Colonic mucosa (tissue), 4 donors: ENCODE data around the gene PRAC1. TPM values are rescaled to one million over a fixed set of nuclear protein-coding genes. Genes with fewer than 3 reads are reported as not detected.

Source experiments
- DNase-seq: peaks from one replicate; pipeline ENCODE4 v3.0.0-alpha.2; 2020
- H3K27ac ChIP-seq: fragments of 200-600 bp; one replicate; pipeline ENCODE4 v1.8.0; 2021
- H3K27me3 ChIP-seq: fragments of 200-600 bp; one replicate; pipeline ENCODE4 v1.8.0; 2021
- H3K36me3 ChIP-seq: fragments of 200-600 bp; one replicate; pipeline ENCODE4 v1.8.0; 2021
- H3K4me1 ChIP-seq: fragments of 200-600 bp; one replicate; pipeline ENCODE4 v1.8.0; 2021; ENCODE audit warnings: mild to moderate bottlenecking
- H3K4me3 ChIP-seq: fragments of 200-600 bp; one replicate; pipeline ENCODE4 v1.8.0; 2021
- H3K9ac ChIP-seq, 2 donors: one replicate each; pipeline ENCODE4 v1.7.0; 2013; ENCODE audit warnings: control low read depth in 2 of 2, low read depth in 2 of 2, low read length in 2 of 2
- H3K9me3 ChIP-seq: fragments of 200-600 bp; one replicate; pipeline ENCODE4 v1.8.0; 2021
- CTCF ChIP-seq: fragments of 200-600 bp; IDR thresholded peaks from one replicate; pipeline ENCODE4 v1.8.0; 2022; ENCODE audit warnings: antibody characterized with exemption, mild to moderate bottlenecking
- intact Hi-C: fragments of 100-400 bp; cut with DNase I; formaldehyde crosslinking; loops from one replicate; pipeline ENCODE4 v1.14.1; 2022
- total RNA-seq, 2 donors: library from RNA; stranded (reverse); fragmentation: NEBNext Ultra II Directional in 1 of 2; extraction: Animal tissue kit (Norgen Biotek cat#: 25700) in 1 of 2; gene quantifications; one replicate each; pipeline ENCODE4 v1.2.1, GENCODE V29; 2021
- donor health status: healthy.
- donor health status: DM: no; HTN: no; CAD: no.
- donor health status: DM: no; HTN: no; CAD: no.

The PRAC1 gene
- total RNA-seq, 2 donors from 2014 or later, result 237 to 328 TPM

- H3K9ac ChIP-seq, result no peak overlapping the region
- DNase-seq, result peak; percentile 69
Measured at GRCh38 chr17:48735062-48735351, 12.7 kb upstream of the PRAC1 start.

DNA sequence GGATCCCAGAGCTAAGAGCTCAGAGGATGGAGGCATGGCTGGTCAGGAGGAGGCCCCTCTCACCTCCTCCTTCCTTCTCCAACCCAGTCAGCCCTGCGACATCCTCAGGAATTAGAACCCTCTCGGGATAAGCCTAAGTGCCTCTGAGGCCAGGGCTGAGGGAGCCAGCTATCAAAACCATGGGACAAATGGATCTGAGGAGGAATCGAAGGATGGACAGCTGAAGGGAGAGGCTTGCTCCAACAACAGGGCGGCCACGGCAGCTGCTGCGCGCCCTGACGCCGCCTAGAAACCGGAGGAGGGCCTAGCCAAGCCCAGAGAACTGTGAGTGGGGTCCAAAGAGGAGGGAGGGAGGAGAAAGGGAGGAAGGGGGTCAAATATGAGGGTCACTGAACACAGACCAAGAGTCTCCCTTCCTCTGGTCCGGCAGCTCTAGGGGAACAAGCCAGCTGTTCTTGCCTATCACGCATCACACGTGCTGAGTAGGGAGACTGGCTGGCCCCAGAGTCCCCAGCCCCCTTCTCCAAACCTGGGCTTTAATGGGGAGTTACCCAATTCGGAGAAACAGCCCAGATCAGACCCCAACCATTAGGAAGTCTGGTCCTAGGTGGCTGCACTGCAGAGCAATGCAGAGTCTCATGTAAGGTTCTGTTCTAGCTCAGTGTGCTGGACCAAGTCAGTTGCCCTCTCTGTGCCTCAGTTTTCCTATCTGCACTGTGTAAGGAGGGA is 12.2 kb upstream of the PRAC1 start:
- no peak for DNase-seq
- Histone ChIP-seq H3K27ac (no peak overlapping the region), H3K4me3 (no peak overlapping the region), H3K36me3 (no peaks in the 10 kb centered on the region), H3K9me3 (no peaks in the 10 kb centered on the region), H3K9ac (no peak overlapping the region), H3K4me1 (no peaks in the 10 kb centered on the region), H3K27me3 (peaks cover 35% of the 10 kb centered on the region)
- TF ChIP-seq CTCF, result no peak
- intact Hi-C loops, result no loop called here

More at GRCh38 chr17:48735062-48735351, 12.7 kb upstream of the PRAC1 start:
- intact Hi-C loops, result no loop called here
- Histone ChIP-seq H3K4me3 (no peak overlapping the region), H3K4me1 (no peaks in the 10 kb centered on the region), H3K27ac (no peak overlapping the region), H3K9me3 (no peaks in the 10 kb centered on the region), H3K36me3 (no peaks in the 10 kb centered on the region), H3K27me3 (peaks cover 39% of the 10 kb centered on the region)
- no peak for TF ChIP-seq CTCF

DNA sequence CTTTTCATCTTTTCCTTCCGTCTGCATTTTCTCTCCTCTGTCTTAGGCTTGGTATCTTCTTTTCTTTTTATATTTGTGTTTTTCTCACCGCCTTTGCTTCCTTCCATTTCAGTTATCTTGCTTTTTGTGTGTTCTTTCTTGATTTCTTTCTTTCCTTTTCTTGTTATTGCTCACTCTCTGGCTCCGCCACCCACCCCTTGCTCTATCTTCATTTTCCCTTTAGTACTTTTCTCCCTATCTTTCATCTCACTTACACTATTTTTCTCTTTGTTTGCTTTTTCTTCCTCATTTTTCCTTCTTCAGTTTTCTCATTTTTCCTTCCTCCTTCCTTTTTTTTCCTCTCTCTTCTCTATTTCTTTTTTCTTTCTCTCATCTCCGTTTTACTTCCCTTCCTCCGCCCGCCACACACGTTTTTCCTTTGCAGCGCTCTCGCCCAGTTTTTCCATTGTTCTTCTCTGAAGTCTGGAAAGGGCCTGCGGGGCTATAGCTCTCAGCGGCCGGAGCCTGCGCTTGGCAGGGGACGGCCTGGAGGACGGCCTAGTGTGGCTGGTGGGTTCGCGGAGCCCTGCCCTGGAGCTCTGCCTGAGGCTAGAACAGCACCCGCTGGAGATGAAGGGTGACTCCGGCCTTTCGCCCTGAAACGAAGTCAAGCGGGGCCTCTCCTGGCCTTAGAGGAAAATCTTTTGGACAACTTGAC is 11.5 kb upstream of the PRAC1 start:
- no peak for TF ChIP-seq CTCF
- intact Hi-C loops, result no loop called here
- Histone ChIP-seq H3K36me3 (no peaks in the 10 kb centered on the region), H3K9ac (no peak overlapping the region), H3K4me3 (no peak overlapping the region), H3K27ac (no peak overlapping the region), H3K4me1 (no peaks in the 10 kb centered on the region), H3K9me3 (no peaks in the 10 kb centered on the region), H3K27me3 (peaks cover 34% of the 10 kb centered on the region)
- DNase-seq, result no peak

GRCh38 chr17:48732688-48733629 is 10.6 kb upstream of the PRAC1 start:
- Histone ChIP-seq H3K4me1 (no peaks in the 10 kb centered on the region), H3K4me3 (no peak overlapping the region), H3K36me3 (no peaks in the 10 kb centered on the region), H3K9me3 (no peaks in the 10 kb centered on the region), H3K27ac (no peak overlapping the region), H3K27me3 (peaks cover 31% of the 10 kb centered on the region), H3K9ac (no peak overlapping the region)
- intact Hi-C loops, result no loop called here
- DNase-seq, result peak; percentile 70
- TF ChIP-seq CTCF, result no peak

DNA sequence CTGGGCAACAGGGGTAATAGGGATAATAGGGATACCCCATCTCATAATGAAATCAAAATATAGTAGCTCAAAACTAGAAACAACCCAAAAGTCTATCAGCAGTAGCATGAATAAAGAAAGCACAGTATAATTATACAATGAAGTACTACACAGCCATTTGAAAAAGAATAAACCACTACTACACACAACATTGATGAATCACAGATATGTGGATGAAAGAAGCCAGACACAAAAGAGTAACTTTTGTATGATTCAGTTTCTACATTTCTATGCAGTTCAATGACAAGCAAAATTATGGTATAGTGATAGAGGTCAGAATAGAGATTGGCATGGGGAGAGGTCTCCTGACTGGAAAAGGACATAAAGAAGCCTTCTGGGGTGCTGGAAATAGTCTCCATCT is 9.0 kb upstream of the PRAC1 start:
- TF ChIP-seq CTCF, result no peak
- no peaks in the 10 kb centered on the region for H3K9me3 ChIP-seq
- no peaks in the 10 kb centered on the region for H3K36me3 ChIP-seq
- H3K4me3 ChIP-seq, result no peak overlapping the region
- no peak for DNase-seq
- peaks cover 37% of the 10 kb centered on the region for H3K27me3 ChIP-seq
- H3K4me1 ChIP-seq, result no peaks in the 10 kb centered on the region
- H3K9ac ChIP-seq, result no peak overlapping the region
- intact Hi-C loops, result no loop called here
- no peak overlapping the region for H3K27ac ChIP-seq
